GM19193 (cell line): ENCODE results near the gene SLC37A1.
A peak's percentile ranks its signal among the peaks of the same experiment; 100 is the strongest.

Source experiments
- POLR2A ChIP-seq: IDR thresholded peaks from 4 replicates; pipeline ENCODE4 v1.6.1; 2011; ENCODE audit not compliant: insufficient read depth, insufficient read length; ENCODE audit errors: extremely low read depth

The SLC37A1 gene

DNA sequence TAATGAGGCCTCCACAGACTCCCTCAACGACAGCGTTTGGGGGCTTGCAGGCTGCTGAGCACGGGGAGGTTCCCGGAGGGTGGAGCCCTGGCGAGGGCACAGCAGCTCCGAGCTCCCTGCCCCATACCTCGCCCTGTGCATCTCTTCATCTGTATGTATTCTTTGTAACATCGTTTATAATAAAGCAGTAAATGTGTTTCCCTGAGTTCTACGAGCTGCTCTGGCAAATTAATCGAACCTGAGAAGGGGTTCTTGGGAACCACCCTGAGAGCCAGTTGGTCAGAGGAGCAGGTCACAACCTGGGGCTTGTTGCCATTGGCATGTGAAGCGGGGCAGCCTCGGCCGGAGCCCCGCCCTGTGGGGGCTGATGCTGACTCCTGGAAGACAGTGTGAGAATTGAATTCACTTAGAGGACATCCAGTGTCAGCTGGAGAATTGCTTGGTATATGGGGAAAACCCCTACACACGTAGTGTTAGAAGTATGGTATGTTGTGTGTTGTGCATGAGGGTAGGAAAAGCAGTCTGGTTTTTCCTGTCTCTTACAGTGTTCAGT, 11.5 kb downstream of the SLC37A1 start:
- TF ChIP-seq POLR2A, result no peak

DNA sequence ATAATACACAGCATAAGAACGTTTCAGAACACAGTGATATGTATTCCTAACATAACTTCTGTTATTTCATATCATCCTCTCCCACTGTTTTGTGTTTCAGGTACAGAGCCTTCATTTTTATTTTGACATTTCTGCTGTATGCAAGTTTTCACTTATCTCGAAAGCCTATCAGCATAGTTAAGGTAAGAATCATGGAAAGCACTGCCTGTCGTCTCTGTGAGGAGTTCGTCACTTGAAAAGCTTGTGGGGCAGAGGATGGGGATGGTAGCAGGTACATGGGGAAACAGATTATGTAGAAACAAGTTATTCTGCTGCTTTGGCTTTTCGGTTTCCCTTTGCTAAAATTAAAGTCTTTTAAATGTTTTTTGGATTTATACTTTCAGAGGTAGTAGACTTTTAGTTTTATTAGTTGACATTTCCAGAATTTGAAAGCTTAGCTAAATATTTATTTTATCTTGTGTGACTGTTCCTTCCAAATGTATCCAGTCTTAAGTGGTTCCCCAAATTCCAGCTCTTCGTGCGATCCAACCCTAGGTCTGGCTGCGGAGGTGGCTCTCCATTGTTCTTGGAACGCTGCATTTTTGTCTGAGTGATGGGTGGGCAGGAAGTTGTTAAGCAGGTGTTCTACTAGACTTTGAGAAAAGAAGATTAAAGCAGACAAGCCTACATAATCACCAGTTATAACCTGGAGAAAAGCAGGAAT, 12.2 kb downstream of the SLC37A1 start:
- no peak for TF ChIP-seq POLR2A

DNA sequence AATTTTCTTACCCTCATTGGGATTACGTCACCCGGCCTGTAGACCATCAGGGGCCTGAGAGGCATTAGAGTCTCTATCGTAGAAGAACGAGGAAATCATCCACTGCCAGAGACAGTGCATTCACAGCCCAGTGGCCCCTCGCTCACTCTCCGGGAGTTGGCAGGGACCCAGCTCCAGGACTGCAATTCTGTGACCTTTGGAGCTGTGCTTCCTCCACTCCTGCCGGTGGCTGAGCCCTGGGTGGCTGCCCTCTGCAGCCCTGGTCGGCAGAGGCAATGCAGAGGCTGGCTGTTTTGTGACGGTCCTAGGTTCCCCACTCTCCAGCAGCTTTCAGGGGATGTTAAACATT, 12.7 kb downstream of the SLC37A1 start:
- TF ChIP-seq POLR2A, result no peak

DNA sequence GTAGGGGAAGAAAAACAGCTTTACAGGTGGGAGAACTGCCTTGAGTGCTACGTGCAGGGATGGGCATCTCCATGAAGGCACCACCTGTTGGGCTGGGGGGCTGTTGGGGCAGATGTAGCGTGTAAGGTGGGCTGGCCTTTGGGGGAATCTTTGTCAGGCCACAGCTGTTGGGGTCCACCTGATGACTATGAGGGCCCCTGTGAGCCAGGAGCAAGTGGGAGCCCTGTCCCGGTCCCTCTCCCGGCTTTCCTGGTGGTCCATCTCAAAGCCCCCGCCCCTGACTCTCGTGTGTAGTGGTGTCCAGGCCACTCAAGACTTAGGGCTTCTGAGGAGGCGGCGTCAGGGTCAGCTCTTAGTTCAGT, 13.5 kb downstream of the SLC37A1 start:
- TF ChIP-seq POLR2A, result no peak

DNA sequence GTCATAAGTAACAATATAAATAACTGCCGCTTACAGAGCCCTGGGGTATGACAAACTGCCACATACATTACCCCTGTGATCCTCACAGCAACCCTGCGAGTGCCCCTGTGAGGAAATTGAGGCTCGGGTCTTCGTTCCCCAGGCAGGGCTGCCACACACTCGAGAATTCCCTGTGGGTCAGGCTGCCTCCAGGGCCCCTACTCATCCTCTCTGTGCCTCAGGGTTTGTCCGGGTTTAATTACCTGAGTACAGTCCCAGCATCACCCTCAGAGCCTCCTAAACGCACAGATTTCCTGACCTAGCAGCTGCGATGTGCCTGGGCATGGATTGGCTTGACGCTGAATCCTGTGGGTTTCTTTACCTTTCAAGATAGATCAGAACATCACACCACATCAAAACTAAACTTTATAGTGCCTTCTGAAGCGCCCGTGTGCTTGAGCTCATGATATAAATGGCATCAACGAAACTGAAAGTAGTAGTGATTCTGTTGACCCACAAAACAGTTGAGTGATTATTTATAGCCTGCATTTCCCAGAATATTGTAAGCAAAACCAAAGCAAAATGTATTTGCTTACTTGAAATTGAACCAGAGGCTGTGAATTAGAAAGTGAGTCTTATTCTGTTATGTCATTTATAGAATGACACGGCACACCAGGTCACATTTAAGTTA, 14.0 kb downstream of the SLC37A1 start:
- peak; percentile 17 for TF ChIP-seq POLR2A

DNA sequence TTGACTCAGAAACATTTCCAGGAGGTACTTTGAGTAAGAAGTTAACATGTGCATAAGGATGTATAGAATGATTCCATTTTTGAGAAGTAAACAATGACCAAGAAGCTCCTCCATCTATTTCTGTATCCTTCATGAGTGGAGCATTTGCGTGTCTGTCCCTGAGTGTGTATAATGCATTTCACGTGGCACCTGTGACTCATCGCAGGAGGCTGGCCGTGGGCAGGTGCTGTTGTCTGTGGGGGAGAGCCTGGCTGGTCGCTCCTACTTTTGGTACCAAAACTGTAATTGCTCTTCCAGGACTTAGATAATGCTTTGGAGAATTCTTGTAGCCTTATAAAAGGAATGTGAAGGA, 16.5 kb downstream of the SLC37A1 start:
- no peak for TF ChIP-seq POLR2A

DNA sequence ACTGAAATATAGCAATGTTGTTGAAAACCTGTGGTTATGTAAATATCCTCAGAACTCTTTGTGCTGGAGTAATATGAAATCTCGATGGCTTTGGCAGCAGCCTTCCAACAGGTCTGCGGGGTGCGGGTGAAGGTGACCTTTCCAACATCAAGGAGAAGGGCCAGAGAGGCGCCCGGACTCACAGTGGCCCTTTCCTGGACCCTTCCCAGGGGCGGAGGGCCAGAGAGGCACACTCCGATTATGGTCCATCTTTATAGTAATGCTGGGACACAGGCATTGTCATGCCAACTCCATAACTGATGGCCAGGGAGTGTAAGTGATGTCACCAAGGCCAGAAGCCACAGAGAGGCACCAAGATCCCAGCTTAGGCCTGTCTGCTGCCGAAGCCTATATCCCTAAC, 18.1 kb downstream of the SLC37A1 start:
- no peak for TF ChIP-seq POLR2A

DNA sequence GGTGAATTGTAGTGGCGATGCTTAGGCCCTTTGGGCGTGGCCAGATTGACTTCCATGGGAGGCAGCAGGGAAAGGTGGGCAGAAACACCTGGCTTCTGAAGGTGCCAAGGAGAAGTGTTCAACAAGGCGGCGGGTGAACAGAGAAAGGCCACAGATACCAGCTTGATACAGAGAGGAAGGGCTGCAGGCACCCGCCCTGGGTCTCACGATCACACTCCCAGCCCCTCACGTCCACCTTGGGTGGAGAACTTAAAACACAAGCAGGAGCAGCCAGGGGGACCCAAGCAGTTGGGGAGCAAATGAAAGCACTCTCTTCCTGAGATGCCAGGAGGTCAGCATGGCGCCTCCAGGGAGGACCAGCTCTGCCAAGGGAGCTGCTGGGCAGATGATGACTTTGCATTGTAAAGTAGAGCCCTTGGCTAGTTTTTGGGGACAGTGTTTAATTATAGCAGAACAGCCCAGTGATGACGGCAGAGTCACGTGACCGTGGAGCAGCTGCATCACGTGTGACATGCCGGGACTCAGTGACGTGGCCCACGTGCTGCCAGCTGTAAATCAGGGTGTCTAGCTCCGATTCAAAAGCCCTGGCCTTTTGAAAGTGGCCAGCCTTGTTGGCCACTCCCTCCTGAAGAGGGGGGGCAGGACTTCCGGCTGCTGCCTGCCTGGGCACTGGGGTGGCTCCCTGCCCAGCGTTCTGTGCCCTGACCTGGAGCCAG, 19.0 kb downstream of the SLC37A1 start:
- no peak for TF ChIP-seq POLR2A

DNA sequence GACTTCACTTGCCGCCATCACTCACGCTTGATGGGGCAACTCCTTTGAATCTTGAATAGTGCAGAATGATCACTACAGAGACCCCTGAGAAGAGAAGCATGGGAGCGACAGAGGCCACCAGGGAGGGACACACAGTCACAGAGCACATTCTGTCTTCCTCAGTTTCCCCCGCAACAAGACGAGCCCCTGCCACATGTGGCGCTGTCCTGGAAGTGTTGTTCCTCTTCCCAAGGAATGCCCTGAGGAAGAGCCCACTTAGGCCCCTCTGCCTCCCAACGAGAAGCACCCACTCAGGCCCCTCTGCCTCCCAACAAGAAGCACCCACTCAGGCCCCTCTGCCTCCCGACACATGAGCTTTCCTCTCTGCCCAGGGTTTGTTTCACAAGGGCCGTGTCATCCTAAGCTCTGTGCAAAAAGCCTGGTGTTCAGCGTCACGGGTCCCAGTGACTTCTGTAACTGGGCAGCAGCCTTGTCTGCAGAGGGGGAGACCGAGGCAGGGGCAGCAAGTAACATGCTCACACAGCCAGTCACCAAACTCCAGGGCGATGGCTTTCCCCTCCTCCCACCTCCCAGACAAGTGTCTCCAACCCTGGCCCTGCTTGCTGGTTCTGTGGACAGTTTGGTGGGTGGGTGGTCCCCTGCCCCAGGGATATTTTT, 19.8 kb downstream of the SLC37A1 start:
- no peak for TF ChIP-seq POLR2A

DNA sequence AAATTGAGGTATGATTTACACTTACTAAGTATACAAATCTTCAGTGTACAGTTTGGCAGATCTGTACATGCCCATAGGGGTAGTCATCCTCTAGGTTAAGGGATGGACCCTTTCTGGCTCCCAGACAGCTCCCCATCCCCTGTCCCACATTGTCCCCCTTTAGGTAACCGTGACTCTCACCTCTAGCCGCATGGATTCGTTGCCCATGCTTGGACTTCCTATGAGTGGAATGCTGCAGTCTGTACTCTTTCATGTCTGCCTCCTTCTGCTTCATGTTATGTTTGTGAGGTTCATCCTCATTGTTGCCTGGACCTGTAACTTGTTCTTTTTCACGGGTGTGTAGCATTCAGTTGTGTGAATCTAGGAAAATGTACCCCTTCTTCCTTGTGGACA, 20.3 kb downstream of the SLC37A1 start:
- no peak for TF ChIP-seq POLR2A

DNA sequence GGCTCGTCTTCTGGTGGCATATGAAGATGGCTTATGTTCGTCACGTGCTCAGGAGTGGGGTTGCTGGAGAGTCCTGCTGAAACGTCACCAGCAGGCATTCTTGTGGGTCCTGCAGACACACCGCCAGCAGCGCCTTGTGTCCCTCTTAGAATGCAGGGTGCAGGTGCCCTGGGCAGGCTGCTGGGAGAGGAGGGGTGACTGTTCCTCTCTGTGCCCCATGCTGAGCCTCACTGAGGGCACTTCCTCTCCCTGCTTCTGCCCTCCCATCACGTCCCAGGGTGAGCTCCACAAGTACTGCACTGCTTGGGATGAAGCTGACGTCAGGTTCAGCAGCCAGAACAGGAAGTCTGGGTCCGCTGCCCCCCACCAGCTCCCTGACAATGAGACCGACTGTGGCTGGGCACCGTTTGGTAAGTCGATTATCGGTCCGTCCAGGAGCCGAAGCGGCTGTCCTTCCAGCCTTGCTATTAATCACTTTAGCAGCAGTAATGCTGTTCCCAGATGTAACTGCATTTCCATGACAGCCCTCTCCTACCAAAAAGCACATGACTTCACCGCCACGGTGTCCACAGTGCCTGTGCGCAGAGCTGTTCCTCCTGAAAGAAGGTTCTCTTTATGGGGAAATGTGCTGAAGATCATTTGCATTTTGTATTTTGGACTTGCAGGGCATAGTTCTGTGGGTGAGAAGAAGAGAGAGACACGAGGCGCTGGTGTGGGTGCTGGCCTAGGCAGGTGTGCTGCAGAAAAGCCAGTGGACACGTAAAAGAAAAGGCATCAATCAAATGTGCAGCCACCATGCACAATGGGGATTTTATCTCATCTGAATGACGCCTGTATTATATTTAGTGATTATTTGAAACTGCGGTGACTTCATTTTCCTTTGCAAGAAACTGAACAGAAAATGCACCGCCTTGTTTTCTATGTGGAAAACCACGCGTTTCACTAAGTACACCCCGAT, 21.0 kb downstream of the SLC37A1 start:
- TF ChIP-seq POLR2A, result peak; percentile 56

DNA sequence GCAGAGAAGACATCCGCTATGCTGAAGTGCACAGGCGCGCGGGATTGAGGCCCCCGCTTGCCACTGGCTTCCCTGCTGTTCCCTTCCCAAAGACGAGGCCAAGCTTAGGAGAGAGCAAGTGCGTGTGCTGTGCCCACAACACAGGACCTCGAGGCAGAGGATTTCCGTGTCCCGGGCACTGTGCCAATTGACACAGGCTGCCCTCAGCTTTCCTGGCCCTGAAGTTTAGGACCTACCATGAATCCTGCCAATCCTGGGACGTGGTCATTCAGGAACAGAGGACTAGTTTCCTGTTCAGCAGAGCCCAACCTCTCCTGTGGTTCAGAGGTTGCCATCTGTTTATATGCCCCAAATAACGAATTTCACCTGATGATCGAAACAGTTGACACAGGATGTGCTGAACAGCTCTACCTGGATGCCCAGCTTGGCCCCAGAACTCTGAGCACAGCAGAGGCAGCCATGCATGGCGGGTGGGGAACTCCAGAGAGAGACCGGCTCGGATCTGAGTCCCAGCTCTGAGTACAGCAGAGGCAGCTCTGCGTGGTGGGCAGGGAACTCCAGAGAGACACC, 22.0 kb downstream of the SLC37A1 start:
- no peak for TF ChIP-seq POLR2A

DNA sequence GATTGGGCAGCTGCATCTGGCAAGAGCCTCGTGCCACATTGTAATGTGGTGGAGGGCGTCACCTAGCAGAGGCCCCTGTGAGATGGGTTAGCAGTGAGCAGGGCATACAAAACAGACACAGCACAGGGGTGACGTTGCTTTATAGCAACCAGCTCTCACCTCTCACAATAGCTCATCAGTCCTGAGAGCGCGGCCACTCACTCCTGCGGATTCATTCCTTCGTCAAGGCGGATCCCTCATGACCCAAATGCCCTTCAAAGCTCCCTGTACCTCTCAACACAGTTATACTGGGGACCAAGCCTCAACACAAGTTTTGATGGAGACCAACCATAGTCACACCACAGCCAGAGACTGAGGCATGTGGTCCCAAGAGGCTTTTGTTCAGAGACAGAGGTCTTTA, 22.9 kb downstream of the SLC37A1 start:
- TF ChIP-seq POLR2A, result no peak
